ENCODE measurements around the gene LRRC4C.

LRRC4C gene

DNA sequence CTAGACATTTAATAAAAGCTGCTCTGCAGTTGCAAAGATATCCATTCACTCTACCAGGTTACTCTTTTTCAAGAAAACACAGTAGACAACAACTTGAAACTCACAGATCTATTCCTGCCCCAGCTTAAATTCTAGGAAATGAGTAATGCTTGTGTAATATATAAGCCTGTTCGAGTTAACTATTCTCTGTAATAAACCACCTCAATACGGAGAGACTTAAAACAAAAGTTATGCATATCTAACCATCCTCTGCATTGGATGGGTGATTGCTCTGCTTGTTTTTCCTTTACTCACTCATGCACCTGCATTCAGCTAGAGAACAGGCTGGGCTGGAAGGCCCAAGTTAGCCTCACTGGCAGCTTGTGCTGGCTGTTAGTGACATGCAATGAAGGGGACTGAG lies 13.3 kb downstream of the LRRC4C start:
- Histone ChIP-seq H3K9ac (ENCODE audit: low read depth, low read length) (no peak overlapping the region), H3K27ac (ENCODE audit: low read length) (no peak overlapping the region), H3K36me3 (ENCODE audit: insufficient read depth, low read length) (no peaks in the 10 kb centered on the region), H3K4me1 (ENCODE audit: insufficient read depth, low read length) (no peaks in the 10 kb centered on the region), H3K4me3 (ENCODE audit: low read depth in 1 of 2, low read length in 2 of 2) (no peak overlapping the region), H3K79me2 (ENCODE audit: insufficient read depth, low read length) (no peaks in the 10 kb centered on the region), H3K4me2 (ENCODE audit: insufficient read depth, low read length) (no peak overlapping the region), H3K9me3 (ENCODE audit: insufficient read depth, low read length, severe bottlenecking) (no peaks in the 10 kb centered on the region), H3K27me3 (ENCODE audit: insufficient read depth, low read length, poor library complexity) (no peaks in the 10 kb centered on the region), H2AFZ (ENCODE audit: low read depth, low read length) (no peak overlapping the region), H4K20me1 (ENCODE audit: insufficient read depth, low read length) (no peaks in the 10 kb centered on the region)
- DNase-seq (no peak), ATAC-seq (ENCODE audit: insufficient read depth, low read depth) (no peak)
- no peak for TF ChIP-seq EZH2 (IDR thresholded peaks at IDR 0.05; ENCODE audit: borderline replicate concordance, low read depth, low read length, severe bottlenecking)
- TF ChIP-seq, protein P1, sequence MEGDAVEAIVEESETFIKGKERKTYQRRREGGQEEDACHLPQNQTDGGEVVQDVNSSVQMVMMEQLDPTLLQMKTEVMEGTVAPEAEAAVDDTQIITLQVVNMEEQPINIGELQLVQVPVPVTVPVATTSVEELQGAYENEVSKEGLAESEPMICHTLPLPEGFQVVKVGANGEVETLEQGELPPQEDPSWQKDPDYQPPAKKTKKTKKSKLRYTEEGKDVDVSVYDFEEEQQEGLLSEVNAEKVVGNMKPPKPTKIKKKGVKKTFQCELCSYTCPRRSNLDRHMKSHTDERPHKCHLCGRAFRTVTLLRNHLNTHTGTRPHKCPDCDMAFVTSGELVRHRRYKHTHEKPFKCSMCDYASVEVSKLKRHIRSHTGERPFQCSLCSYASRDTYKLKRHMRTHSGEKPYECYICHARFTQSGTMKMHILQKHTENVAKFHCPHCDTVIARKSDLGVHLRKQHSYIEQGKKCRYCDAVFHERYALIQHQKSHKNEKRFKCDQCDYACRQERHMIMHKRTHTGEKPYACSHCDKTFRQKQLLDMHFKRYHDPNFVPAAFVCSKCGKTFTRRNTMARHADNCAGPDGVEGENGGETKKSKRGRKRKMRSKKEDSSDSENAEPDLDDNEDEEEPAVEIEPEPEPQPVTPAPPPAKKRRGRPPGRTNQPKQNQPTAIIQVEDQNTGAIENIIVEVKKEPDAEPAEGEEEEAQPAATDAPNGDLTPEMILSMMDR (IDR thresholded peaks at IDR 0.05; ENCODE audit: borderline replicate concordance, extremely low read depth, low read length, poor library complexity, severe bottlenecking): no peak

DNA sequence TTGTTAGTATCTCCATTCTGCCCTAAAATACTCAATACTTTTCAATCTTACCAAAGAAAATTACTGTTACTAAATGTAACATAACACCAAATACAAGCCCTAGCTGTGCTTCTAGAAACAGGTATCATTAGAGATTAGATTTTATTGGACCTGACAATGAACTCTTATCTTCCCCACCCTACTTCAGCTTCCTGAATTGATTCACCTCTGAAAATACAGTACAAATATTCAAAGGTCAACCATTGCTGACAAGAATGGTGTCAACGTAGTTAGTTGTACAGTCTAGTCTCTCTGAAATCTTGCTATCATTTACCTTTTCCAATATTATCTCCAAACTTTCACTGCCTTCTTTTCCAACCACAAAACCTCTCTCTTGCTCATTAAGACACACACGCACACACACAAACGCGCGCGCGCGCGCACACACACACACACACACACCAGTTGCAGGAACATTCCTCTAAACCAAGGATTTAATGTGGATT lies 22.4 kb downstream of the LRRC4C start:
- TF ChIP-seq EZH2 (IDR thresholded peaks at IDR 0.05; ENCODE audit: borderline replicate concordance, low read depth, low read length, severe bottlenecking): no peak
- TF ChIP-seq, protein P1 (IDR thresholded peaks at IDR 0.05; ENCODE audit: borderline replicate concordance, extremely low read depth, low read length, poor library complexity, severe bottlenecking): no peak
- DNase-seq (no peak), ATAC-seq (ENCODE audit: insufficient read depth, low read depth) (no peak)
- Histone ChIP-seq H3K9me3 (ENCODE audit: insufficient read depth, low read length, severe bottlenecking) (no peaks in the 10 kb centered on the region), H3K9ac (ENCODE audit: low read depth, low read length) (no peak overlapping the region), H3K27ac (ENCODE audit: low read length) (no peak overlapping the region), H3K4me3 (ENCODE audit: low read depth in 1 of 2, low read length in 2 of 2) (no peak overlapping the region), H3K4me1 (ENCODE audit: insufficient read depth, low read length) (no peaks in the 10 kb centered on the region), H3K27me3 (ENCODE audit: insufficient read depth, low read length, poor library complexity) (no peaks in the 10 kb centered on the region), H3K4me2 (ENCODE audit: insufficient read depth, low read length) (no peak overlapping the region), H3K79me2 (ENCODE audit: insufficient read depth, low read length) (no peaks in the 10 kb centered on the region), H4K20me1 (ENCODE audit: insufficient read depth, low read length) (no peaks in the 10 kb centered on the region), H3K36me3 (ENCODE audit: insufficient read depth, low read length) (no peaks in the 10 kb centered on the region), H2AFZ (ENCODE audit: low read depth, low read length) (no peak overlapping the region)

DNA sequence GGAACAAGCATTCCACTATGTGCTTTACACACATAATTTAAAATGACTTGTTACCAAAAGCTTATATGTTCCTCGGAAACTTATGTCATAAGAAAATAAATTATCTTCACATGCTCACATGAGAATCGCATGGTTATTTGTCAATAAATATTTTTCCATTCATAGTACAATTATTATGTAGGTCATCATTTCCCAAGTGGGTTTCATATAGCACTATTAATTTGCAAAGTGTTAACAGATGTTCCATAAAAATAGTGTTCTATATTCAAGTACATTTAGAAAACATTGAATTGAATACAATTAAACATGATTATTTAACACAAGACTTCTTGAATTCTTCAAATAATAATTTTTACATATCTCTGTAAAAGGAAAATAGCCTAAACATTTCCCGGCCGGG lies 23.9 kb downstream of the LRRC4C start:
- no peak overlapping the region for H3K9ac ChIP-seq (ENCODE audit: low read depth, low read length)
- DNase-seq (no peak), ATAC-seq (ENCODE audit: insufficient read depth, low read depth) (no peak)
- TF ChIP-seq, protein P1 (IDR thresholded peaks at IDR 0.05; ENCODE audit: borderline replicate concordance, extremely low read depth, low read length, poor library complexity, severe bottlenecking): no peak
- TF ChIP-seq EZH2 (IDR thresholded peaks at IDR 0.05; ENCODE audit: borderline replicate concordance, low read depth, low read length, severe bottlenecking): no peak
- no peaks in the 10 kb centered on the region for H4K20me1 ChIP-seq (ENCODE audit: insufficient read depth, low read length)
- H3K4me1 ChIP-seq (ENCODE audit: insufficient read depth, low read length): no peaks in the 10 kb centered on the region
- no peak overlapping the region for H2AFZ ChIP-seq (ENCODE audit: low read depth, low read length)
- no peaks in the 10 kb centered on the region for H3K27me3 ChIP-seq (ENCODE audit: insufficient read depth, low read length, poor library complexity)
- H3K36me3 ChIP-seq (ENCODE audit: insufficient read depth, low read length): no peaks in the 10 kb centered on the region
- no peak overlapping the region for H3K4me2 ChIP-seq (ENCODE audit: insufficient read depth, low read length)
- no peak overlapping the region for H3K4me3 ChIP-seq (ENCODE audit: low read depth in 1 of 2, low read length in 2 of 2)
- no peaks in the 10 kb centered on the region for H3K79me2 ChIP-seq (ENCODE audit: insufficient read depth, low read length)
- H3K9me3 ChIP-seq (ENCODE audit: insufficient read depth, low read length, severe bottlenecking): no peaks in the 10 kb centered on the region
- H3K27ac ChIP-seq (ENCODE audit: low read length): no peak overlapping the region

GRCh38 chr11:41431784-41432183 lies 27.7 kb downstream of the LRRC4C start:
- DNase-seq (no peak), ATAC-seq (ENCODE audit: insufficient read depth, low read depth) (no peak)
- H3K4me2 ChIP-seq (ENCODE audit: insufficient read depth, low read length): no peak overlapping the region
- no peak overlapping the region for H2AFZ ChIP-seq (ENCODE audit: low read depth, low read length)
- no peaks in the 10 kb centered on the region for H4K20me1 ChIP-seq (ENCODE audit: insufficient read depth, low read length)
- no peak overlapping the region for H3K4me3 ChIP-seq (ENCODE audit: low read depth in 1 of 2, low read length in 2 of 2)
- TF ChIP-seq, protein P1 (IDR thresholded peaks at IDR 0.05; ENCODE audit: borderline replicate concordance, extremely low read depth, low read length, poor library complexity, severe bottlenecking): peak; percentile 29
- no peak for TF ChIP-seq EZH2 (IDR thresholded peaks at IDR 0.05; ENCODE audit: borderline replicate concordance, low read depth, low read length, severe bottlenecking)
- no peaks in the 10 kb centered on the region for H3K9me3 ChIP-seq (ENCODE audit: insufficient read depth, low read length, severe bottlenecking)
- no peak overlapping the region for H3K27ac ChIP-seq (ENCODE audit: low read length)
- H3K9ac ChIP-seq (ENCODE audit: low read depth, low read length): no peak overlapping the region
- H3K36me3 ChIP-seq (ENCODE audit: insufficient read depth, low read length): no peaks in the 10 kb centered on the region
- no peaks in the 10 kb centered on the region for H3K4me1 ChIP-seq (ENCODE audit: insufficient read depth, low read length)
- no peaks in the 10 kb centered on the region for H3K79me2 ChIP-seq (ENCODE audit: insufficient read depth, low read length)
- no peaks in the 10 kb centered on the region for H3K27me3 ChIP-seq (ENCODE audit: insufficient read depth, low read length, poor library complexity)
